Measurements from ENCODE around the gene RAB17.

Gene RAB17

GRCh38 chr2:237590272-237591140 is at the start of gene RAB17:
RAB17 (minus strand) TSS chr2:237590734; CDS start chr2:237586154, 4,580 bp downstream.
- DNase-seq (ENCODE audit: insufficient read length, low spot score), result no peak
- TF ChIP-seq, protein P1, sequence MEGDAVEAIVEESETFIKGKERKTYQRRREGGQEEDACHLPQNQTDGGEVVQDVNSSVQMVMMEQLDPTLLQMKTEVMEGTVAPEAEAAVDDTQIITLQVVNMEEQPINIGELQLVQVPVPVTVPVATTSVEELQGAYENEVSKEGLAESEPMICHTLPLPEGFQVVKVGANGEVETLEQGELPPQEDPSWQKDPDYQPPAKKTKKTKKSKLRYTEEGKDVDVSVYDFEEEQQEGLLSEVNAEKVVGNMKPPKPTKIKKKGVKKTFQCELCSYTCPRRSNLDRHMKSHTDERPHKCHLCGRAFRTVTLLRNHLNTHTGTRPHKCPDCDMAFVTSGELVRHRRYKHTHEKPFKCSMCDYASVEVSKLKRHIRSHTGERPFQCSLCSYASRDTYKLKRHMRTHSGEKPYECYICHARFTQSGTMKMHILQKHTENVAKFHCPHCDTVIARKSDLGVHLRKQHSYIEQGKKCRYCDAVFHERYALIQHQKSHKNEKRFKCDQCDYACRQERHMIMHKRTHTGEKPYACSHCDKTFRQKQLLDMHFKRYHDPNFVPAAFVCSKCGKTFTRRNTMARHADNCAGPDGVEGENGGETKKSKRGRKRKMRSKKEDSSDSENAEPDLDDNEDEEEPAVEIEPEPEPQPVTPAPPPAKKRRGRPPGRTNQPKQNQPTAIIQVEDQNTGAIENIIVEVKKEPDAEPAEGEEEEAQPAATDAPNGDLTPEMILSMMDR (IDR thresholded peaks at IDR 0.05; ENCODE audit: insufficient read depth, missing control alignments), result no peak
- FAIRE-seq, result no peak

DNA sequence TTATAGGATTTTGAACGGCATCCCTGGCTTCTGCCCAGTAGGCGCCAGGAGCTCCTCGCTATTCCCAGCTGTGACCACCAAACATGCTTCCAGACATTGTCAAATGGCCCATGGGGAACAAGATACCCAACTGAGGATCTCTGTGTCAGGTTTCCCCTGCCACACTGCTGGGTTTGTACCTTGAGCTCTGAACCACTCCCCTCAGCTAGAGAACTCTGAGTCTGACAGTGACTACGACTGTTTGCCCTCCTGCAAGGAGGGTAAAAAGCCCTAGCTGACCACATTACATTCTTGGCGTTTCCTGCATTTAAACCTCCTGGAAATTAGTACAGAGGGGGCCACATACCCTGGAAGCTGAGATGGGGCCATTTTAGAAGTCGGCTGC is 49.3 kb upstream of the RAB17 start:
- TF ChIP-seq, protein P1 (IDR thresholded peaks at IDR 0.05; ENCODE audit: insufficient read depth, missing control alignments), result no peak
- no peak for DNase-seq (ENCODE audit: insufficient read length, low spot score)
- FAIRE-seq, result no peak

DNA sequence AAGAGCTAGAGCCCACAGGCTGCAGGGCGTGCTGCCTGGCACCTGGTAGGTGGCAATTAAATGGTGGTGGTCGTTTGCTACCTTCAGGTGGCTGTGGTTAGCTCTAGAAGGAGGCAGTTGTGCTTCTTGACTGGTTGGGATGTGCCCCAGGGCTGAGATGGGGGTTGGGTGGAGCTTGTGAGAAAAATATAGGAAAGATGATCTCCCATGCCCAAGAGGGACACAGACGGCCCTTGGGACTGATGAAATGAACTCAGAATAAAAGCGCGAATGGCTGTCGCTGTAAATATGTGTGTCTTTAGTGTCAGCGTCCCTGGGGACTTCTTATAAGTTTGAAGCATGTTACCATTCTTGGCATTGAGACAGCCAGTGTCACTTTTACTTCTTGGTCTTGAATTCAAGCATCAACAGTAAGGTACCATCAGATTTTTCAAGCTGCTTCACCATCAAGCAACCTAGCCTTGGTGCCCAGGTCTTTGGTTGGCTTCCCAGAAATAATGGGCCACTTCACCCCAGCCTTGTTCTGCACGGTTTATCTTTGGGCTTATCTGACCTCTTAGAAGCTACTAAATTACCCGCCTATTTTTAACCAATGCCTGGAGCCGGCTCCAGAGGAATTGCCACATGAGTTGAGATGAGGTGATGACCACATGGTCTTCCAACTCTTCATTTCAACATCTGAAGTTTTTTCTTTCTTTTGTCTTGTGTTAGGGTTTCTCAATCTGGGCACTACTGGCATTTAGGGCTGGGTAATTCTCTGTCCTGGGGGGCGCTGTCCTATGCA is 48.7 kb upstream of the RAB17 start:
- TF ChIP-seq, protein P1 (IDR thresholded peaks at IDR 0.05; ENCODE audit: insufficient read depth, missing control alignments), result no peak
- no peak for DNase-seq (ENCODE audit: insufficient read length, low spot score)
- FAIRE-seq, result no peak

DNA sequence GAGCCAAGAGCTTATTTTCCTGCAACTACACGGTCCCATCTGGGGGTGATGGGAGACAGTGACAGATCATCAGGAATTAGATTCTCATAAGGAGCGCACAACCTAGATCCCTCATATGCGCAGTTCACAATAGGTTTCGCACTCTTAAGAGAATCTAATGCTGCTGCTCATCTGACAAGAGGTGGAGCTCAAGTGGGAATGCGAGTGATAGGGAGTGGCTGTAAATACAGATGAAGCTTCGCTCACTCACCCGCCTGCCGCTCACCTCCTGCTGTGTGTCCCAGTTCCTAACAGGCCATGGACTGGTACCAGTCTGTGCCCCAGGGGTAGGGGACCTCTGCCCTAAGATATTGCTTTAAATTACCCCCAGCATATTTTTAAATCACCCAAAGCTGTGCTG is 47.6 kb upstream of the RAB17 start:
- TF ChIP-seq, protein P1 (IDR thresholded peaks at IDR 0.05; ENCODE audit: insufficient read depth, missing control alignments), result no peak
- DNase-seq (ENCODE audit: insufficient read length, low spot score), result no peak
- no peak for FAIRE-seq

- DNase-seq (ENCODE audit: insufficient read length, low spot score) (no peak), FAIRE-seq (no peak)
- TF ChIP-seq, protein P1 (IDR thresholded peaks at IDR 0.05; ENCODE audit: insufficient read depth, missing control alignments), result no peak
These were observed 47.0 kb upstream of the RAB17 start for GRCh38 chr2:237637429-237638135.

DNA sequence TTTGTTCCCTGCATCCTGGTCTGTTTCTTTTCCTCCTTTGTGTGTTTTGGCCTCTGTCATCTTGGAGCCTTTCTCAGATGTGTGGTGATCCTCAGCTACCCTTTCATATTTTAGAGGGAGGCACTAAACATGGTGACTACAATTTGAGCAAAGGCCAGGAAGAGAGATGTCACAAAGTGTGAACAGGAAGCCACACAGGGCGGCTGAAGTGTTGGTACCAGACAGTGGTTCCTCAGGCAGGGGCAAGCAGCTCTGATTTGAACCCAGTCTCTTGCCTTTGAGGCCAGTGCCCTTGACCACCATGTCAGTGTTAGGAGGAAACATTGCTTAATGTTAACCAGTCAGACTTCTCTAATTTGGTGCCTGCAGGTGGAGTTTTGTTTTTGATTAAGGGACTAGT is 46.0 kb upstream of the RAB17 start:
- FAIRE-seq (no peak), DNase-seq (ENCODE audit: insufficient read length, low spot score) (no peak)
- TF ChIP-seq, protein P1 (IDR thresholded peaks at IDR 0.05; ENCODE audit: insufficient read depth, missing control alignments), result no peak

All from D721Med (cell line).